ENCODE results near the gene GLG1.

GLG1 gene

GRCh38 chr16:74605332-74605731 lies 1.6 kb downstream of the GLG1 start:
- in situ Hi-C loops (cut with HindIII; ENCODE audit: low sequenced_read_pairs): no loop called here
- DNase-seq (ENCODE audit: low read depth): no peak
- TF ChIP-seq, protein P1, sequence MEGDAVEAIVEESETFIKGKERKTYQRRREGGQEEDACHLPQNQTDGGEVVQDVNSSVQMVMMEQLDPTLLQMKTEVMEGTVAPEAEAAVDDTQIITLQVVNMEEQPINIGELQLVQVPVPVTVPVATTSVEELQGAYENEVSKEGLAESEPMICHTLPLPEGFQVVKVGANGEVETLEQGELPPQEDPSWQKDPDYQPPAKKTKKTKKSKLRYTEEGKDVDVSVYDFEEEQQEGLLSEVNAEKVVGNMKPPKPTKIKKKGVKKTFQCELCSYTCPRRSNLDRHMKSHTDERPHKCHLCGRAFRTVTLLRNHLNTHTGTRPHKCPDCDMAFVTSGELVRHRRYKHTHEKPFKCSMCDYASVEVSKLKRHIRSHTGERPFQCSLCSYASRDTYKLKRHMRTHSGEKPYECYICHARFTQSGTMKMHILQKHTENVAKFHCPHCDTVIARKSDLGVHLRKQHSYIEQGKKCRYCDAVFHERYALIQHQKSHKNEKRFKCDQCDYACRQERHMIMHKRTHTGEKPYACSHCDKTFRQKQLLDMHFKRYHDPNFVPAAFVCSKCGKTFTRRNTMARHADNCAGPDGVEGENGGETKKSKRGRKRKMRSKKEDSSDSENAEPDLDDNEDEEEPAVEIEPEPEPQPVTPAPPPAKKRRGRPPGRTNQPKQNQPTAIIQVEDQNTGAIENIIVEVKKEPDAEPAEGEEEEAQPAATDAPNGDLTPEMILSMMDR (IDR thresholded peaks at IDR 0.05; ENCODE audit: low read depth, low read length, missing control alignments): no peak
- H3K4me3 ChIP-seq (ENCODE audit: low read depth, low read length): peak overlapping the region; percentile 91

GRCh38 chr16:74603848-74604247 lies 3.1 kb downstream of the GLG1 start:
- no peak for DNase-seq (ENCODE audit: low read depth)
- H3K4me3 ChIP-seq (ENCODE audit: low read depth, low read length): no peak overlapping the region
- in situ Hi-C loops (cut with HindIII; ENCODE audit: low sequenced_read_pairs): no loop called here
- TF ChIP-seq, protein P1 (IDR thresholded peaks at IDR 0.05; ENCODE audit: low read depth, low read length, missing control alignments): no peak

DNA sequence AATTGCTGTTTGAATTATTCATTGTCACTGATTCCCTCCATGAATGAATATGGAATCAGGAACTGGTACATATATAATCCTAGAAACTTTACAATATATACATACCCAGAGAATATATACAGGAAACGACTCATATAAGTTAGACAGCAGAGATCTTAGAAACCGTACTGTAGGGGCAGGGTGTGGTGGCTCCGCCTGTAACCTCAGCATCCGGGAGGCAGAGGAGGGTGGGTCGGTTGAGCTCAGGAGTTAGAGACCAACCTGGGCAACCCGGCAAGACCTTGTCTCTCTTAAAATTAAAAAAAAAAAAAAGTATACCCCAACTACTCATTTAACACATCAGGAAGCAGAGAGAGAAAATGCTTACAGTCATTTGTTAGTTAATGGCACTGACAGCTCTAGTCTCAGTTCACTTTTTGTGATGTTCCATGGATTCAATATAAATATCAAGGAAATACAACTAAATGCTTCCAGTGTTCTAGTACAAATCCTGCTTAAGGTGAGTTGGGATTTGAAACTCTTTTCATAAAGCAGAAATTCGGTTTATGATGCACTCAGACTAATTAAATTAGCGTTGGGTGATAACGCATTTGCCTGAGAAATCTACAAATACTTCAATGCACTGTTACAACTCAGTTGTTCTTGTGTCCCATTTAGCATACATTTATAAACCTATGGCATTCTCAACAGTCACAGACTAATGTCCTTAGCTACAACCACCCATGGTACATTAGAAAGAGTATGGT lies 5.6 kb downstream of the GLG1 start:
- DNase-seq (ENCODE audit: low read depth): no peak
- H3K4me3 ChIP-seq (ENCODE audit: low read depth, low read length): no peak overlapping the region
- TF ChIP-seq, protein P1 (IDR thresholded peaks at IDR 0.05; ENCODE audit: low read depth, low read length, missing control alignments): no peak
- in situ Hi-C loops (cut with HindIII; ENCODE audit: low sequenced_read_pairs): no loop called here

GRCh38 chr16:74596586-74596985 lies 10.3 kb downstream of the GLG1 start:
- no peak overlapping the region for H3K4me3 ChIP-seq (ENCODE audit: low read depth, low read length)
- in situ Hi-C loops (cut with HindIII; ENCODE audit: low sequenced_read_pairs): no loop called here
- DNase-seq (ENCODE audit: low read depth): no peak
- TF ChIP-seq, protein P1 (IDR thresholded peaks at IDR 0.05; ENCODE audit: low read depth, low read length, missing control alignments): no peak

DNA sequence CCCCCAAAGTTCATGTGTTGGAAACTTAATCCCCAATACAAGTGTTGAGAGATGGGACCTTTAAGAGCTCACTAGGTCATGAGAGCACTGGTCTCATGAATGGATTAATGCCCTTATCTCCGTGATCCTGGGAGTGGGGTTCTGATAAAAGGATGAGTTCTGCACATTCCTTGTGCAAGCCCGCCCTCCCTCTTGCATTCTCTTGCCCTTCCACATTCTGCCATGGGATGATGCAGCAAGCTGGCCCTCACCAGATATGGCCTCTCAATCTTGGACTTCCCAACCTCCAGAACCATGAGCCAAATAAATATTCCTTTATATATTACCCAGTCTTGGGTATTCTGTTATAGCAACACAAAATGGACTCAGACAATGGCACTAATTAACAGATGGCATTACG lies 14.1 kb downstream of the GLG1 start:
- in situ Hi-C loops (cut with HindIII; ENCODE audit: low sequenced_read_pairs): no loop called here
- TF ChIP-seq, protein P1 (IDR thresholded peaks at IDR 0.05; ENCODE audit: low read depth, low read length, missing control alignments): no peak
- no peak overlapping the region for H3K4me3 ChIP-seq (ENCODE audit: low read depth, low read length)
- no peak for DNase-seq (ENCODE audit: low read depth)

GRCh38 chr16:74591876-74592650 lies 14.9 kb downstream of the GLG1 start:
- TF ChIP-seq, protein P1 (IDR thresholded peaks at IDR 0.05; ENCODE audit: low read depth, low read length, missing control alignments): no peak
- no peak overlapping the region for H3K4me3 ChIP-seq (ENCODE audit: low read depth, low read length)
- in situ Hi-C loops (cut with HindIII; ENCODE audit: low sequenced_read_pairs): no loop called here
- no peak for DNase-seq (ENCODE audit: low read depth)

All from astrocyte of the cerebellum (primary cell).